GM19438 (cell line): ENCODE results near the gene ANK2.
A peak's percentile ranks its signal among the peaks of the same experiment; 100 is the strongest.

Experiments
- ATAC-seq: cut with Tn5 transposase; IDR thresholded peaks from one replicate; pipeline ENCODE4 v1.9.1; 2021; ENCODE audit warnings: low read depth; ENCODE audit not compliant: unreplicated experiment

ANK2 gene

DNA sequence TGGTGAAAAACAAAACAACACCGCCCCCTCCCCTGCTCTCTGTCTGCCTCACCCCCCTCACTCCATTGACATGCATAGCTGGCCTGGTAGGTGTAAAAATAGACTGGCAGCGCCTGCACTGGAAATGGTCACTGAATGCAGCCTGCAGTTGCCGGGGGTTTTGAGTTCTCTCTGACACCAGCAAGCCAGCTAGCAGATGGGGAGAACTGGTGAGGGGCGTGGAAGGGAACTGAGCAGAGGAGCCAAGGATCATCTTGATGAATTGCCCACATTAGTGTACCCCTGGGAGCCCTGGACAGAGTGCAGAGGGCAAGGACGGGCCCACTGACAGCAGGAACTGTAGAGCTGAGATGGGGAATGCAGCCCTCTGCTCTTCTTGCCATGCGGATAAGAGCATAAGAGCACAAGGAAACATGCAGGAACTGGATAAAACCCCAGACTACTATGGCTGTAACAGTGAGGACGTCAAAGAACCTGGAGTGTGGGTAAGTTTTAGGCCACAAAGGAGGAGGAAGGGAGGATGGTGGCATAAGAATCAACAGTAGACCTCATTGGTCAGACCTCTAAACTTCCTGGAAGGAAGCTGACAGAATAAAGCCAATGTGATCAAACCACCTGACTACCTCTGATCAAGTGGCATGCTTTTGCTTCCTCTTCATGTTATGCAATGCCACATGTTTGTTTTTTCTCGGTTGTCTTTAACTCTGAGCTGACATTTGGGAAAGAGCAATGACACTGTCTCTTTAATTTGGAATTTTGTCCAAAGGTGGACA, 96.3 kb downstream of the ANK2 start:
- ATAC-seq, result no peak

DNA sequence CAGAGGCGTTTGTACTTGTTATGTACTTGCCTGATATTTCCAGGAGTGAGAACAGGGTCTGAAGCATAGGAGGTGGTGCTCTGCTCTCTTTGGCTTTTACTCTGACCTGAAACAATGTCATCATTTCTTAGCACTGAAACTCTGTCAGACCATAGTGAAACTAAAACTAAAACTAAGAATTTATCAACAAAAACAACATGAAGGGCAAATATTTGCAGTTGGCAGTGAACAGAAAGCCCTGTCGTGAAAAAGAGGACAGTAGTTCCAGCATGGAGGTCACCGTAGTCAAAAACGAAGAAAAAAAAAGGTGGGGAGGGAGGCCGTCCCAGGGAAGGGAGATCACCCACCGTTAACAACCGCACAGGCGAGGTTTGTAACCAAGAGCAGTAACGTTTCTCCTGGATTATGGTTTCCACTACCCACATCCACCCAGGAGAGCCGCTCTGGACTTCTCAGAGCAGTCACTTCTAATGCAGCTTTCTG, 97.5 kb downstream of the ANK2 start:
- ATAC-seq, result peak; percentile 79

DNA sequence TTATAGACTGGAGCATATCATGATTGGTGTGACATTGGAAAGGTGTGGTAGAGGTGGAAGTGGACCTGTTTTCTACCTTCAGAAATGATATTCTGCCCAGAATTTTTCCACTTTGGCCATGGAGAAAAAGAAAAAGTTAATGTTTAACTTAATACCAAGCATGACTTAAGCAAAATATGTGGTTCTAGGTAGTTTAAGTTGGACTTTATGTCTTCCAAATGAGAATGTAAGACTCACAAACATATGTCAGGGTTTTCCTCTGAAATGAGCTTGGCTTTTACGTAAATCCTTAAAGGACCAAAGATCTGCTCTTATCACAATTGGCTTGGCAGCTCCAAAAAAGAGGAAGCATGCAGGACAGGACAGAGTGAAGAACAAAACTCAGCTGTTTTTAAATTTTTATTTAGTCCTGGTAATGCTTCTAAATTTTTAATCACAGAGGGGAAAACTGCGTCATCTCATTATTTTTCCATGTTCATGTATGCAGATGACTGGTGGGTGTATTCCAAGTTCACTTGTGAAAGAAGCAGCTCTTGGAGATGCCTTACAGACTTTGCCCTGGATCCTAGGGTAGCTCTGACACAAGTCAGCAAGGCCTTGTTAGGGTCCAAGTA, 98.2 kb downstream of the ANK2 start:
- ATAC-seq, result no peak

DNA sequence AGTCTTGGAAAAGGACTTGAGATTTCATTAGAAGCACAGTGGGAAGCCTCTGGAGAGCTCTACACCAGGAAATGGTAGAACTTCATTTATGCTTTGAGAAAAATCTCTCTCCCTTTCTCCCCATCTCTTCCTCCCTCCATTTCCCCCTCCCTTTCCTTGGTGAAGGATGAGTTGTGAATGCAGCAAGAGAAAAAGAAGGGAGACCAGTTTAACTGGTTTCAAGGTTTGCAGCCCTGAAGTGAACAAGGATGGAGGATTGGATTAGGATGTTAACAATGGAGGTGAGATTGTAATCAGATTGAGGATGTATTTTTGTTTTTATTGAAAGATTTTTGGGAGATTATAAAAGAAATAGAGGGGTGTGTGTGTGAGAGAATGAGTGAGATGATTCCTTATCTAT, 99.5 kb downstream of the ANK2 start:
- no peak for ATAC-seq

DNA sequence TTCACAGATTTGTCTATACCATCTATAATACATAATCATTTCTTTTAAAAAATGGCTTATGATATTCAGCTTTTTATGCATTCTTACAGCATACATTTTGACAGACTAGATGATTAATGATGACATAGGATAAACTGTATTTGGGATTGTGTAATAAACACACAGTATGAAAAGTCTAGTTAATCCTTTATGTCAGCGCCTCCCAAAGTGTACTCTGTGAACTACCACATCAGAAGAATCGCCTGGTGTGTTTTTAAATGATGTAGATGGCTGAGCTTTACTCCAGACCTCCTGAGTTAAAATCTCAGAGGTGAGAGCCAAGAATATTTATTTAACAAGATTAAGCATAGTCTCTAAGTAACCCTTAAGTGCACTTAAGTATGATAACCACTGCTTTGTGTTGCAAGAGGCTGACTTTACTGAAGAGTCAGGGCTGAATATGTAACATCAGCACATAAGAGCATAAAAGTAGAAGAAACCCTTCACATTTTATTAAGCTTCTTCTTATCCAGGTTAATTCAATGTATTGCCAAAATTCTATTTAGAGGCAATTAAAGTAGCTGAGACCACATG, 104.2 kb downstream of the ANK2 start:
- ATAC-seq, result no peak

DNA sequence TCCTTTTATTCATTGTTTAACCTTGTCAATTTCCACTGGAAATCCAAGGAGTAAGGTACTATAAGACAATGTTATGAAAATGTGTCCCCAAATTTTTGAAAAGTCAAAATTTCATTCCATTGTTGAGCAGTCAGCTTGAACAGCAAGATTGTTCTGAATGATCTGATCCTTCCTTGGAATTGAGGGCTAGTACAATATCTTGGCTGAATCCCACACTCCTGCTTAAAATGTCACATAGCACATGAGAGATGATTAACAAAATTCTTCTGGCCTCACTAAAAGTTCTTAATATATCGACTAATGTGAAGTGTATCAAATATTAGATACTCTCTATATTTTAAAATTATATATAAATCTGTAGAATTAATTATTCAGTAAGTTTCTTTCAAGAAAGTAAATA, 104.8 kb downstream of the ANK2 start:
- no peak for ATAC-seq

DNA sequence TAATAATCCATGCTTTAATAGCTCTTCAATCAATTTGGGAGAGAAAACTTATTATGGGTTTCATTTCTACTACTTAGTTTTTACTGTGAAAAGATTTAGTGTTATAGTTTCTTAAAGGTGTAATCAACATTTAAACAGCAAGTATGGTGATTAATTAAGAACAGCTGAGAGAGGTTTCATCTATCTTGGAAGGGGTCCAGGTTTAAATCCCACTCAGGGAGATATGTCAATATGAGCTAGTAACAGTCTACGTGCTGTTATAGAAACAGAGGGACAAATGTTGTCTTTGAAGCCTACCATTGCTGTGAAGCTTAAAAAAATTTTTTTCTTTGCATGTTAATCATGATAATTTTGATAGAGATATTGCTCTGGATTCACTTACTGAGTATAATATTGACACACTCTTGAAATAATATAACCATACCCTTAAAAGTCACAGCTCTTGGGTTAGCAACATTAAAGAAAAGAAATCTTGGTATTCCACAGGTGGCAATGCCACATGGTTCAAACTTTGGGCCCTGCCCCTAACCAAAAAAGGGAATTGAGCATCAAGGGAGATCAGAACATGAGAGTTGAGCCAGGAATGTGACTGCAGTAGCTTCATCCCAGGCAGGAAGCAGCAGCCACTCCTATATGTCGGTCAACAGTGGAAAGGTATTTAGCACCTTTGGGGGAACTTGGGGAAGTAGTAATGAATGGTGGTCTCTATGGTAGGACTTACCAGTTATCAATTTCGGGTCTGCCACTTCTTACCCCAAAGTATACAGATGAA, 107.8 kb downstream of the ANK2 start:
- ATAC-seq, result no peak

DNA sequence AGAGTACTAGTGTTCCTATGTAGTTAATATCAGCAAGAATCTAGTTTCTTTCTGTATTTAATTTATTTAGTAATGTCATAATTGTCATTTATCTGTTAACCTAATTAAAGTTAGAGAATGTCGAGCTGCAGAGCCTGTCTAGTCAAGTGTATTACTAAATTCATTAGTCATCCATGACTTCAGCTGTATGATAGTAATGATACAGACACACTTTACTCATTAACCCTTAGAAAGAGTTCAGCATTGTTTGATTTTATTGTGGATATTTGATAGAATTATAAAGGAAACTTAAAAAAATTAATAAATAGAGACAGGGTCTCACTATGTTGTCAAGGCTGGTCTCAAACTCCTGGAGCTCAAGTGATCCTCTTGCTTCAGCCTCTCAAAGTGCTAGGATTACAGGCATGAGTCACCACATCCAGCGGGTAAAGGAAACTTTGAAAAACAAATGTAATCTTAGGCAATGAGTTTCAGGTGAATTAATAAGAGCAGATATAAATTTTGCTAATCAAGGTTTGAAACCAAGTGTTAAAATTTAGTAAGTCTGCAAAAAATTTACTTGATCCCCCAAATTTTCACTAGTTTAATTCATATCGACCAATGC, 110.6 kb downstream of the ANK2 start:
- ATAC-seq, result no peak

DNA sequence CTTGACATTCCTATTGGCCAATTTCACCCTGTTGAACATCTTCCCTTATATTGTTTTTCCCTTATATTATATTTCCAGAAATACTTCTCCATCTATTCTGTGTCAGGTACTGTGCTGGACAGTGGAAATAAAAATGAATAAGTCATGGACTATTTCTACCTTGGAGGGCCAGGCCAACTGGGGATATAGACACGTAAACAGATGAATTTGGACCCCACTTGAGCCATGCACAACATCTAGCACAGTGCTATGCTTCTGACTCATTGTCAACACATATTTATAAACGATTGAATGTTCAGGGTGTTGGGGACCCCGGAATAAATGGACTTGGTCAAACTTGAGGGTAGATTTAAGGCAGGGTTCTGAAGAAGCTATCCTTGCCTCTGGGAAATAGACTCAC, 111.1 kb downstream of the ANK2 start:
- ATAC-seq, result no peak

DNA sequence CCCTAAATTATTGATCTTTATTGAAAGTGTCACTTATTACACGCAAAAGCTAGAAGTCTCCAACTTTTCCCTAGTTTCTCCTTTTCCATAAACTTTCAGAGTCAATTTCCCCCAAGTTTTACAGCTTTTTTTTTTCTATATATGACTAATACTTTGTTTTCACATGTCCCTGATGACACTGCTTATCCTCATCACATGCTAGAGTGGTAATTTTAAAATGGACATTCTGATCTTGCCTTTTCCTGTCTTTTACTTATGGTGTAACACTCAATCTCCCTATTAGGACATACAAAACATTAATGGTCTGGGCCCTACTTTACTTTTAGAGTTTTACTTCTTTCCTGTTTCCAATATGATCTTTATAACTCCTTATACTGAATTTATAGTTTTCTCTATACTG, 112.6 kb downstream of the ANK2 start:
- ATAC-seq, result no peak

DNA sequence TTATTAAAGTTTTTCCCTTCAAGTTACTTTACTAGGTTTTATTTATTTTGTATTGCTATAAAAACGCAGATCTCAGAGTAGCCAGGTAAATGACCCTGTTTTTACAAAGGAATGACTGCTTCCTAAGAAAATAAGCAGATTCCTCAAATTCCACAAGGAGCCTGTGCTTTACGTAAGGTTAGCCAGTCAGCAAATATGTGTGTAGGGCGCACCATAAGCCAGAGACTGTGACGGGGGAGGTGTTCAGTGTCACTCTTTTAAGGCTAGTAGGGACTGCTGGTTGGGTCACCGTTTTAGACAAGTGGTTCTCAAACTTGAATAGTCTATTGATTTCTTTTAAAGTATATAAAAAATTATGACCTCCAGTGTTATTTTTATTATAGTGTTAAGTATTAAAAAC, 119.9 kb downstream of the ANK2 start:
- no peak for ATAC-seq

DNA sequence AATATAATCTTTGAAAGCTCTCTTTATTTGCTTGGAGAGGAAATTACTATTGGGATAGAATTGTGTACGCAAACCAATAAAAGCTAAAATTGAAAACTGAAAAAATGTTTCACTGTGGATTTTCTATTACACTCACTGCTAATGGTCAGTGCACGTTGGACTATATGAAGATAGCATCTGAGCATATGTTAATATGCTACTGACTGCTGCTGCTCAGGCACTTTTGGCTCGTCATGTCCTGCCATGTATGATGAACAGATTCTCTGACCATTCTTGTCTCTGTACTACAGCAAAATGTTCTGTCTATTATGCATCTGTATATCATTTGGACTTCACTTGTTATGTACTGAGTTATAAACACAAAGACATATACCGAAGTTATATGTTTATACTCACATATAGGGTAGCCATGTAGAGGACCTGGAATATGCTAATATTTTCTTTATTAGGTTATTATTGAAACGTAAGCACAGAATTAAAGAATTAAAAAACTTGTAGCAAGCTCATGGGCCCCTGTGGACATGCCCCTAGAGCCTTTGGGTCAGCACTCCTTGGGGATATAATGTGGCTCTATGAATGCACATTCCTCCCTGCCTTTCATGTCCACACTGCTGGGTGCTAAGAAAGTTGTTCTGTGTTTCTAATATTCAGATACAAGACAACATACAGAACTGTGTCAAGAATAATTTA, 120.8 kb downstream of the ANK2 start:
- no peak for ATAC-seq

DNA sequence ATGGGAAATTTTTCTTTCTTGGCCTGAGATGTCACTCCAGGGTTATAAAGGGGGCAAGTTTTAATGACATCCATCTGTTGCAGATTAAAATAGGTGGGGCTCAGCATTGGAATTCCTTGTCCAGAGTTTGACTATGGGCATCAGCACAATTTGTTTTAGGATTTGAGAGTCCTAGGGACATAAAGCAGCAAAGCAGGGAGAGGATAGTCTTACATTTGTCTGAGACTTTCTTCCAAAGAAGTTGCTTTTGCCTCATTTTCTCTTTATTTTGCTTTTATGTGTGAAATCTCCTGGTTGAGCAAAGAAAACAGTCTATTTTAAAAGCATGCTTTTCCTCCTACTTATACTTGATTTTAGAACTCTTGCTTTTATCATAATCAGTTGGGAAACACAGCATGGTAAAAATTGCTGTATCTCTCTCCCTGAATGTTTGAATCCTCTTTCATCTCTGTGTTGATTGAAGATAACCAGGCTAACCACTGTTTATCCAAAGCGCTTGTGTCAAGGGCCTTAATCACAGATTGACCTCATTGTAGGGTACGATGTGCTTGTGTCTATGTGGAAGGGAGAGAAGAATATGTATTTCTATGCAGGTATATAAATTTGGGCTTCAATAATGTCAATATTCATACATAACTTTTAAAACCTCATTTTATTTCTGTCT, 121.5 kb downstream of the ANK2 start:
- ATAC-seq, result no peak

DNA sequence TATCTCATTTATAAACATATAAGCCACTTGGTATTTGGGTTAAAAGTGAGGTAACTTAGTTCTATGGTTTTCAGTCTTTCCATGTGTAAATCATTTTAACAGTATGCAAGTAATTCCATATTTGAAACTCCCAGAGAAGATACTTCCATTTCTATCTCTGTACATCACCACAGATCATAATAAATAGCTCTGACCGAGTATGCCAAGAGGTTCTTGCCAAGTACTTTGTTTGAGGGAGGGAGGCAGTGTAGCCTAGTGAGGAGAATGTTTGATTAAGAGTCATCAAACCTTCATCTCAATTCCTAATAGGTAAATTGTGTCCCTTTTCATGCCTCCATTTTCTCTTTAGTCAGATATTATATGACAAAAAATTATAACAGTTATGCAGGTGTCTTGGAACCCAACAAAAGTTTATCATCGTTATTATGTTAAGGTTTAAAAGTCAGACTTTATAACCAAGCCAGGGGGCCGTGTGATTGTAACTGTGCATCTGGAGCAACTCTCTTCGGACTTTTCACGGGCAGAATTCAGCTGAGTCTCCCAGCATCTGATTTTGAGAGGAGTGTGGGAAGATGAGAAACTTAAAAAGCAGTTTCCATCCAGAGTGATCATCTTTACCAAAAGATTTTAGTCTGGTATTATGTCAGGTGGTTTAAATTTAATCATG, 123.8 kb downstream of the ANK2 start:
- ATAC-seq, result no peak

DNA sequence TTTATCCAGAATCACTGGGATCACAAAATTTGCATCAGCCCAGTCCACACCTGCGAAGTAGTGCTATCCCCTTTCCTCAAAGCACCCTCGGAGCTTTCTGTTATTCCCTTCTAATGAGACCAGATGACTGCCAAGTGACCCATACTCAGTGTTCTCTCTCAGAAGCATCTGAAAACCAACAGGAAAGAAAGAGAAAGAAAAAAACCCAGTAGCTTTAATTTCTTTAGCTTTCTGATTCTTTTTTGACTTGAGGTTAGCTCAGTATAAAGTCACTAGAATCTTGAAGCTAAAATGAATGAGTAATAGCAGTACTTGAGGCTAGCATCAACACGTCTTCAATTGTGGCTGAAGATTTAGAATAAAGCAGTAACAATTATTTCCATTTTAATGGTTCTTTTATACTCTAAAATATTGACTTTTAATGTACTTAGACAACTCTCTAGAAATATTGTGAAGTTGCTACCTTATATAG, 124.4 kb downstream of the ANK2 start:
- ATAC-seq, result no peak

DNA sequence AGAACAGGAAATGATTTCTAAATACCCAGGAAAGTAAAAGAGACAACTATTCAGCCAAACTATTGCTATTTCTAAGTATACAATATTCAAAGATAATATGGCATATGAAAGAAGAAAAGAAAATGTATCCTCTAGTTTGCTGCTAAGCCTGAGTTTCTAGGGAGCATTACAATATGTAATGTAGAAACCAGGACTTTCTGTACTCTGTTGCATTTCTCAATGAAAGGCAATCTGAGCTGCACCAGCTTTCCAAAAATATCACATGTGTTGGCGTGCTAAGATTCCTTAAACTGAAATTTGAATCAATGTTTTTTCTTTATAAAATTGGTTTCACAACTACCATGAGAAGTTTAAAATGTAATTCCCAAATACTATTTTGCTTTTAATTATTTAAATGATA, 129.6 kb downstream of the ANK2 start:
- no peak for ATAC-seq

DNA sequence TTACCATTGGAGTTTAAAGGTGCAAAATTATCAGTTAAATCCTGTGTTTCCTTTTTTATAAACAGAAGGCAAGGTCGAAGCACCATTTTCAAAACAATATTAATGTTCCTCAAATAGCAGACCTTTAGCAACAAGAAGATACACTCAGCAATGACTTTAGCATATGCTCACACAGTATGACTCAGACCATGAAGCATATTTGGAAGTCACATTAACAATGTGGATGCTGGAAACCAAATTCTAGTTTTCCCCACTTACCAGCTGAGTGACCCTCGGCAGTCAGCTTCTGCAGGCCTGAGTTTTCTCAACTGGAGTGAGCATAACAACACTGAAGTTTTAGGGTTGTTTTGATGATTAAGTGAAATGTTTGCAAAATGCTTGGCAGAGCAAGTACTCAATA, 130.5 kb downstream of the ANK2 start:
- ATAC-seq, result no peak

DNA sequence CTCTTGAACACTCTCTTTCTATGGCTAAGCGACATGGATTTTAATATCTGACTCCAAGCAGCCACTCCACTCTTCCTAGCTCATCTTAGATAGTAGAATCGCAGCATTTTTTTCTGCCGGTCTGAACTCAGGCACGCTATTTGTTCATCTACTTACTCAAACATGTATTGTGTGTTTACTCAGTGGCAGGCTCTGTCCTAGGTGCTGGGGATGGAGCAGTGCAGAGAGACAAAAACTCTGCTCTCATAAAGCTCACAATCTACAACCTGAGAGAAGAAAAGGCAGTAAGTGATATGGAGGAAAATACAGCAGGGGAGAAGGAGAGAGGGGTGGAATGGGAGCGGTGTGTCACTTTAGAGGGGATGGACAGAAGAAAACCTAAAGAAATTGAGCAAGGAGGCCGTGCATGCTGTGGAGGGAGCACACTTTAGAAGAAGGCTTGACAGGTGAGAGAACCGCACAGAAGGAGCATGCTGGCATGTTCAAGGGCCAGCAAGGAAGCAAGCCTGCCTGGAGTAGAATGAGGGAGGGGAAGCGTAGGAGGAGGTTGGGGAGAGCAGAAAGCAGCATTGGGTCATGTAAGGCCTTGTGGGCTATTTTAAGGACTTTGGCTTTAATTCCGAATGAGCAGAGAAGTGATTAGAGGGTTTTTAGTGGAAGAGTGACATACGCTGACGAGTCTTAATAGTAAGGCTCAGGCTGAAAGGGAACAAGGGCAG, 132.0 kb downstream of the ANK2 start:
- ATAC-seq, result no peak
